K562 (cell line): ENCODE results near the gene NPR1. TPM values are rescaled to one million over a fixed set of nuclear protein-coding genes. Genes with fewer than 3 reads are reported as not detected.

Source experiments
- CREM ChIP-seq: IDR thresholded peaks from 2 replicates; pipeline ENCODE4 v1.6.1; 2014; ENCODE audit warnings: antibody characterized with exemption, low read depth
- CSDE1 ChIP-seq, 2 experiments: fragments of 450-650 bp; IDR thresholded peaks; 2 replicates each; pipeline ENCODE4 v1.6.1; 2016; ENCODE audit warnings: mild to moderate bottlenecking in 1 of 2
- E2F6 ChIP-seq, 2 experiments: IDR thresholded peaks; 2 replicates each; pipeline ENCODE4 v1.6.1; 2011; ENCODE audit warnings: borderline replicate concordance in 1 of 2, control low read depth in 1 of 2, low read depth in 1 of 2, low read length in 1 of 2, mild to moderate bottlenecking in 1 of 2, mixed read lengths in 1 of 2, moderate library complexity in 1 of 2; ENCODE audit not compliant: insufficient read depth in 1 of 2, insufficient read length in 1 of 2, poor library complexity in 1 of 2, severe bottlenecking in 1 of 2; ENCODE audit errors: extremely low read depth in 1 of 2
- FIP1L1 ChIP-seq: fragments of 200-400 bp; formaldehyde crosslinking; IDR thresholded peaks from 2 replicates; pipeline ENCODE4 v1.6.1; 2018; ENCODE audit warnings: mild to moderate bottlenecking, low read depth, low read length; ENCODE audit not compliant: poor library complexity, severe bottlenecking
- FOXJ2 ChIP-seq: fragments of 200-800 bp; sonication (Bioruptor generic); IDR thresholded peaks from 2 replicates; pipeline ENCODE4 v1.6.1; 2016; ENCODE audit warnings: missing genetic modification characterization, missing compliant biosample characterization
- GTF2F1 ChIP-seq: IDR thresholded peaks from 2 replicates; pipeline ENCODE4 v1.6.1; 2011; ENCODE audit warnings: low read depth, low read length, improper control_type of control experiment
- NFIC ChIP-seq: fragments of 450-650 bp; IDR thresholded peaks from 2 replicates; pipeline ENCODE4 v1.6.1; 2017; ENCODE audit warnings: mild to moderate bottlenecking, inconsistent platforms
- PATZ1 ChIP-seq: fragments of 250-450 bp; sonication (Bioruptor Pico); IDR thresholded peaks from 2 replicates; pipeline ENCODE4 v1.5.0; 2020; ENCODE audit warnings: mild to moderate bottlenecking, borderline replicate concordance
- SAP30 ChIP-seq: fragments of 200-600 bp; sonication (generic); IDR thresholded peaks from 2 replicates; pipeline ENCODE4 v1.6.1; 2012; ENCODE audit warnings: borderline replicate concordance, low read depth, mild to moderate bottlenecking, moderate library complexity, low read length, control low read depth, inconsistent platforms; ENCODE audit not compliant: insufficient read depth, poor library complexity, severe bottlenecking
- TAF7 ChIP-seq: fragments of 450-650 bp; IDR thresholded peaks from 2 replicates; pipeline ENCODE4 v1.6.1; 2016; ENCODE audit warnings: missing genetic modification characterization, missing compliant biosample characterization
- TBP ChIP-seq: optimal IDR thresholded peaks from 2 replicates; pipeline ENCODE3; 2011; ENCODE audit warnings: low read depth, low read length, improper control_type of control experiment
- TOE1 ChIP-seq, 2 experiments: fragments of 450-650 bp in 1 of 2; sonication (generic) in 1 of 2; formaldehyde crosslinking in 1 of 2; IDR thresholded peaks; 2 replicates each; pipeline versions ENCODE4 v1.7.1 to v1.8.0; 2016 to 2022; ENCODE audit warnings: borderline replicate concordance in 2 of 2, mild to moderate bottlenecking in 2 of 2, antibody characterized with exemption in 1 of 2, inconsistent platforms in 1 of 2, low read depth in 1 of 2, missing genetic modification reagents in 1 of 2, moderate library complexity in 1 of 2
- TRIM24 ChIP-seq, 2 experiments: fragments of 450-650 bp; IDR thresholded peaks; 2 replicates each; pipeline ENCODE4 v1.6.1; 2016
- ZC3H8 ChIP-seq: fragments of 450-650 bp; IDR thresholded peaks from 2 replicates; pipeline ENCODE4 v1.6.1; 2017
- ZNF133 ChIP-seq: fragments of 250-450 bp; sonication (Bioruptor Pico); IDR thresholded peaks from 2 replicates; pipeline ENCODE4 v1.4.0; 2020; ENCODE audit warnings: mild to moderate bottlenecking
- ZNF41 ChIP-seq: fragments of 250-450 bp; sonication (Bioruptor Pico); conservative IDR thresholded peaks from 2 replicates; pipeline ENCODE4 v1.4.0; 2020; ENCODE audit warnings: mild to moderate bottlenecking
- ZNF609 ChIP-seq: sonication (generic); formaldehyde crosslinking; IDR thresholded peaks from 2 replicates; pipeline ENCODE4 v1.8.1; 2023; ENCODE audit warnings: missing genetic modification reagents, mild to moderate bottlenecking, borderline replicate concordance
- polyA plus RNA-seq, 8 experiments: library from polyadenylated mRNA; depleted of rRNA in 4 of 8; stranded (reverse) in 5 of 8; unstranded in 3 of 8; fragments of >200 nt; fragmentation: Nextera tagmentation in 2 of 8; fragmentation: Illumina TruSeq in 1 of 8; extraction: Ambion mirVana in 2 of 8; extraction: Trizol in 1 of 8; gene quantifications; 2 replicates each; pipeline versions ENCODE4 v1.2.1 to v1.2.3, GENCODE V29; 2011 to 2014; ENCODE audit warnings: inconsistent platforms in 1 of 8, missing spikeins in 1 of 8
- total RNA-seq, 7 experiments: library from RNA; depleted of rRNA in 6 of 7; stranded (reverse); fragments of >200 nt in 6 of 7; fragmentation: Illumina TruSeq in 2 of 7; extraction: Trizol in 2 of 7; gene quantifications; 2 replicates each; pipeline versions ENCODE4 v1.2.1 to v1.2.3, GENCODE V29; 2011 to 2021; ENCODE audit warnings: low replicate concordance in 1 of 7

The NPR1 gene
- total and polyA plus RNA-seq, 9 of the 15 experiments (the other 6 are each of a cell fraction or from before 2014, with no cell fraction given), result 0.05 to 0.16 (median 0.06) TPM; not detected in 6

- peak; percentile 68 for TF ChIP-seq SAP30
- TF ChIP-seq CSDE1 (IDR thresholded peaks at IDR 0.05), result peak in 1 of 2 experiments; percentile 90; a peak in 2 of 4 replicates
- no peak for TF ChIP-seq ZNF41 (CRISPR knock-in tag)
- peak; percentile 70 for TF ChIP-seq TBP
- TF ChIP-seq NFIC, result peak; percentile 57; the same call in 1 of the 2 replicates
- peak; percentile 88 for TF ChIP-seq FIP1L1
- TF ChIP-seq ZNF133, result no peak
- peak; percentile 84 for TF ChIP-seq ZNF609 (CRISPR knock-in tag)
- peak in 1 of 2 experiments; percentile 51; a peak in 1 of 4 replicates for TF ChIP-seq TRIM24 (IDR thresholded peaks at IDR 0.05)
- TF ChIP-seq TAF7 (tag), result peak; percentile 93
- TF ChIP-seq CREM, result peak; percentile 96
- peak; percentile 38; the same call in 1 of the 2 replicates for TF ChIP-seq ZC3H8
- TF ChIP-seq TOE1 (IDR thresholded peaks at IDR 0.05; ENCODE audit: borderline replicate concordance), result peak; percentile 87
- TF ChIP-seq TOE1 (CRISPR knock-in tag; IDR thresholded peaks at IDR 0.05; ENCODE audit: borderline replicate concordance, low read depth), result 0 out of 2 replicates have a peak, but pooled peaks have one; percentile 12
- peak; percentile 72 for TF ChIP-seq FOXJ2 (tag)
- TF ChIP-seq E2F6 (IDR thresholded peaks at IDR 0.05; ENCODE audit: borderline replicate concordance in 1 of 2, extremely low read depth in 1 of 2, insufficient read depth in 1 of 2, insufficient read length in 1 of 2, low read depth in 1 of 2, low read length in 1 of 2, poor library complexity in 1 of 2, severe bottlenecking in 1 of 2), result peak in 1 of 2 experiments; percentile 71
- TF ChIP-seq GTF2F1, result no peak; the same call in 1 of the 2 replicates
- TF ChIP-seq PATZ1 (CRISPR knock-in tag), result no peak
These were observed 44.5 kb upstream of the NPR1 start, which contains the start of gene CHTOP (continued) for GRCh38 chr1:153633754-153634665.
